Naive B cell (primary cell): ENCODE results near the gene GGA2. TPM values are rescaled to one million over a fixed set of nuclear protein-coding genes. Genes with fewer than 3 reads are reported as not detected.

Experiments used
- ATAC-seq, 2 donors: fragments of 150-1000 bp; cut with Tn5 transposase; 2 replicates each; pipeline ENCODE4 v1.10.0; 2021; ENCODE audit warnings: low read depth in 2 of 2, mild to moderate bottlenecking in 2 of 2, moderate library complexity in 2 of 2
- DNase-seq: peaks from one replicate; pipeline ENCODE4 v3.0.0; 2022
- H3K27ac Mint-ChIP-seq, 6 donors: one replicate each; pipeline ENCODE4 v1.8.0; 2020 to 2022; ENCODE audit warnings: mild to moderate bottlenecking in 6 of 6, mixed read lengths in 6 of 6, moderate library complexity in 5 of 6, inconsistent platforms in 2 of 6
- H3K27me3 Mint-ChIP-seq, 3 donors: one replicate each; pipeline ENCODE4 v1.8.0; 2021 to 2022; ENCODE audit warnings: mixed read lengths in 3 of 3, mild to moderate bottlenecking in 1 of 3
- H3K36me3 Mint-ChIP-seq, 2 donors: one replicate each; pipeline ENCODE4 v1.8.0; 2020 to 2022; ENCODE audit warnings: mixed read lengths in 2 of 2, inconsistent platforms in 1 of 2, mild to moderate bottlenecking in 1 of 2
- H3K4me1 Mint-ChIP-seq, 3 donors: one replicate each; pipeline ENCODE4 v1.8.0; 2020 to 2022; ENCODE audit warnings: mixed read lengths in 3 of 3, inconsistent platforms in 1 of 3, mild to moderate bottlenecking in 1 of 3, moderate library complexity in 1 of 3
- H3K4me3 Mint-ChIP-seq, 8 donors: one replicate each; pipeline ENCODE4 v1.8.0; 2020 to 2022; ENCODE audit warnings: mild to moderate bottlenecking in 8 of 8, mixed read lengths in 8 of 8, moderate library complexity in 8 of 8, inconsistent platforms in 2 of 8
- H3K9me3 Mint-ChIP-seq, 7 donors: one replicate each; pipeline ENCODE4 v1.8.0; 2020 to 2022; ENCODE audit warnings: mixed read lengths in 7 of 7, mild to moderate bottlenecking in 5 of 7, inconsistent platforms in 2 of 7, moderate library complexity in 1 of 7
- polyA plus RNA-seq, 6 donors: library from polyadenylated mRNA; unstranded; fragments of 300-500 nt; fragmentation: Illumina TruSeq; gene quantifications; one replicate each; pipeline ENCODE4 v1.2.3, GENCODE V29; 2021; ENCODE audit warnings: low read depth in 6 of 6

Gene GGA2
- polyA plus RNA-seq, 6 donors from 2014 or later, result 154 to 303 (median 222) TPM

GRCh38 chr16:23535901-23536300 lies 25.6 kb upstream of the GGA2 start:
- no peaks in the 10 kb centered on the region for H3K27me3 Mint-ChIP-seq
- H3K9me3 Mint-ChIP-seq, result no peaks in the 10 kb centered on the region
- H3K27ac Mint-ChIP-seq, result no peak overlapping the region
- H3K4me1 Mint-ChIP-seq, result peaks cover 0 to 3% (median 0%) of the 10 kb centered on the region in 3 donors
- H3K4me3 Mint-ChIP-seq, result no peak overlapping the region
- ATAC-seq (no peak), DNase-seq (no peak)
- H3K36me3 Mint-ChIP-seq, result peaks cover 0 to 3% of the 10 kb centered on the region in 2 donors

GRCh38 chr16:23534868-23535860 lies 24.9 kb upstream of the GGA2 start:
- peaks cover 0 to 3% (median 0%) of the 10 kb centered on the region in 3 donors for H3K4me1 Mint-ChIP-seq
- H3K27ac Mint-ChIP-seq, result no peak overlapping the region
- no peak overlapping the region for H3K4me3 Mint-ChIP-seq
- H3K36me3 Mint-ChIP-seq, result peaks cover 0 to 3% of the 10 kb centered on the region in 2 donors
- no peak for ATAC-seq
- H3K27me3 Mint-ChIP-seq, result no peaks in the 10 kb centered on the region
- no peak for DNase-seq
- no peaks in the 10 kb centered on the region for H3K9me3 Mint-ChIP-seq

GRCh38 chr16:23532448-23532847 lies 22.2 kb upstream of the GGA2 start:
- Mint-ChIP-seq H3K4me1 (peaks cover 0 to 3% (median 0%) of the 10 kb centered on the region in 3 donors), H3K4me3 (no peak overlapping the region), H3K27ac (no peak overlapping the region), H3K27me3 (no peaks in the 10 kb centered on the region), H3K36me3 (peaks cover 0 to 3% of the 10 kb centered on the region in 2 donors), H3K9me3 (no peaks in the 10 kb centered on the region)
- DNase-seq (no peak), ATAC-seq (no peak)

GRCh38 chr16:23530062-23530461 lies 19.8 kb upstream of the GGA2 start:
- H3K36me3 Mint-ChIP-seq, result peaks cover 0 to 8% of the 10 kb centered on the region in 2 donors
- peaks cover 0 to 2% (median 0%) of the 10 kb centered on the region in 3 donors for H3K4me1 Mint-ChIP-seq
- H3K9me3 Mint-ChIP-seq, result no peaks in the 10 kb centered on the region
- no peak for ATAC-seq
- H3K27me3 Mint-ChIP-seq, result no peaks in the 10 kb centered on the region
- no peak for DNase-seq
- H3K4me3 Mint-ChIP-seq, result no peak overlapping the region
- no peak overlapping the region for H3K27ac Mint-ChIP-seq

- no peaks in the 10 kb centered on the region for H3K9me3 Mint-ChIP-seq
- H3K27me3 Mint-ChIP-seq, result no peaks in the 10 kb centered on the region
- ATAC-seq (no peak), DNase-seq (no peak)
- peak overlapping the region in 1 of 6 donors; percentile 15 for H3K27ac Mint-ChIP-seq
- peaks cover 0 to 6% of the 10 kb centered on the region in 2 donors for H3K36me3 Mint-ChIP-seq
- no peak overlapping the region for H3K4me3 Mint-ChIP-seq
- H3K4me1 Mint-ChIP-seq, result peaks cover 0 to 6% (median 0%) of the 10 kb centered on the region in 3 donors
These were observed 18.5 kb upstream of the GGA2 start for GRCh38 chr16:23528644-23529310.

GRCh38 chr16:23527961-23528643 lies 17.8 kb upstream of the GGA2 start:
- DNase-seq (no peak), ATAC-seq (no peak)
- Mint-ChIP-seq H3K4me1 (peaks cover 0 to 6% (median 4%) of the 10 kb centered on the region in 3 donors), H3K4me3 (no peak overlapping the region), H3K27me3 (no peaks in the 10 kb centered on the region), H3K9me3 (no peaks in the 10 kb centered on the region), H3K36me3 (peaks cover 6% of the 10 kb centered on the region in 2 donors), H3K27ac (peak overlapping the region in 2 of 6 donors; percentile 54 to 60)

- peaks cover 6 to 13% of the 10 kb centered on the region in 2 donors for H3K36me3 Mint-ChIP-seq
- H3K4me1 Mint-ChIP-seq, result peaks cover 4 to 28% (median 24%) of the 10 kb centered on the region in 3 donors
- peak overlapping the region in 1 of 6 donors; percentile 11 for H3K27ac Mint-ChIP-seq
These were observed 14.6 kb upstream of the GGA2 start for GRCh38 chr16:23524886-23525285.

GRCh38 chr16:23523876-23524385 lies 13.6 kb upstream of the GGA2 start:
- Mint-ChIP-seq H3K9me3 (no peaks in the 10 kb centered on the region), H3K36me3 (peaks cover 6 to 13% of the 10 kb centered on the region in 2 donors), H3K27me3 (no peaks in the 10 kb centered on the region), H3K4me3 (no peak overlapping the region), H3K27ac (peak overlapping the region in 5 of 6 donors; percentile 31 to 76 (median 44)), H3K4me1 (peaks cover 11 to 38% (median 34%) of the 10 kb centered on the region in 3 donors)
- DNase-seq (no peak), ATAC-seq (no peak)

More at GRCh38 chr16:23524886-23525285, 14.6 kb upstream of the GGA2 start:
- no peaks in the 10 kb centered on the region for H3K9me3 Mint-ChIP-seq
- H3K27me3 Mint-ChIP-seq, result no peaks in the 10 kb centered on the region
- H3K4me3 Mint-ChIP-seq, result no peak overlapping the region
- DNase-seq, result no peak
- no peak for ATAC-seq

GRCh38 chr16:23523321-23523720 lies 13.0 kb upstream of the GGA2 start:
- no peaks in the 10 kb centered on the region for H3K27me3 Mint-ChIP-seq
- peaks cover 6 to 13% of the 10 kb centered on the region in 2 donors for H3K36me3 Mint-ChIP-seq
- ATAC-seq (no peak), DNase-seq (no peak)
- peaks cover 0 to 3% (median 0%) of the 10 kb centered on the region in 7 donors for H3K9me3 Mint-ChIP-seq
- H3K27ac Mint-ChIP-seq, result peak overlapping the region in 4 of 6 donors; percentile 35 to 82 (median 60)
- H3K4me1 Mint-ChIP-seq, result peaks cover 17 to 44% (median 38%) of the 10 kb centered on the region in 3 donors
- H3K4me3 Mint-ChIP-seq, result no peak overlapping the region

- peaks cover 24 to 55% (median 48%) of the 10 kb centered on the region in 3 donors for H3K4me1 Mint-ChIP-seq
- H3K9me3 Mint-ChIP-seq, result peaks cover 0 to 7% (median 0%) of the 10 kb centered on the region in 7 donors
- H3K27me3 Mint-ChIP-seq, result no peaks in the 10 kb centered on the region
- DNase-seq, result no peak
- no peak overlapping the region for H3K4me3 Mint-ChIP-seq
- peak overlapping the region in 4 of 6 donors; percentile 33 to 98 (median 92) for H3K27ac Mint-ChIP-seq
- no peak for ATAC-seq
- H3K36me3 Mint-ChIP-seq, result peaks cover 6 to 13% of the 10 kb centered on the region in 2 donors
These were observed 11.7 kb upstream of the GGA2 start for GRCh38 chr16:23521965-23522364.

GRCh38 chr16:23521037-23521743 lies 10.9 kb upstream of the GGA2 start:
- Mint-ChIP-seq H3K4me1 (peaks cover 32 to 62% (median 54%) of the 10 kb centered on the region in 3 donors), H3K27ac (peak overlapping the region; percentile 41 to 98 (median 92)), H3K4me3 (peak overlapping the region; percentile 16 to 82 (median 64)), H3K36me3 (peaks cover 6 to 13% of the 10 kb centered on the region in 2 donors), H3K9me3 (peaks cover 0 to 8% (median 0%) of the 10 kb centered on the region in 7 donors), H3K27me3 (no peaks in the 10 kb centered on the region)
- DNase-seq (no peak), ATAC-seq (peak in 1 of 2 donors; percentile 12)

- H3K27ac Mint-ChIP-seq, result peak overlapping the region; percentile 41 to 98 (median 92)
- H3K4me1 Mint-ChIP-seq, result peaks cover 33 to 69% (median 60%) of the 10 kb centered on the region in 3 donors
- peak overlapping the region in 5 of 8 donors; percentile 57 to 82 (median 79) for H3K4me3 Mint-ChIP-seq
- H3K36me3 Mint-ChIP-seq, result peaks cover 6 to 13% of the 10 kb centered on the region in 2 donors
- DNase-seq (peak; percentile 40), ATAC-seq (peak; percentile 6 to 9)
- H3K27me3 Mint-ChIP-seq, result no peaks in the 10 kb centered on the region
- H3K9me3 Mint-ChIP-seq, result peaks cover 0 to 8% (median 0%) of the 10 kb centered on the region in 7 donors
These were observed 10.2 kb upstream of the GGA2 start for GRCh38 chr16:23520500-23520899.
